HepG2 (cell line): ENCODE results near the gene BICRAL. TPM values are rescaled to one million over a fixed set of nuclear protein-coding genes. Genes with fewer than 3 reads are reported as not detected.

Experiments
- ADNP ChIP-seq: sonication (generic); formaldehyde crosslinking; IDR thresholded peaks from 2 replicates; pipeline ENCODE4 v1.4.0; 2020; ENCODE audit warnings: missing genetic modification reagents
- EEA1 ChIP-seq: sonication (generic); formaldehyde crosslinking; IDR thresholded peaks from 2 replicates; pipeline ENCODE4 v1.5.1; 2020; ENCODE audit warnings: mild to moderate bottlenecking, missing genetic modification reagents, borderline replicate concordance
- FOXK2 ChIP-seq: fragments of 450-650 bp; IDR thresholded peaks from 2 replicates; pipeline ENCODE4 v1.6.1; 2016
- GTF3A ChIP-seq: sonication (generic); formaldehyde crosslinking; conservative IDR thresholded peaks from 2 replicates; pipeline ENCODE4 v1.4.0; 2020; ENCODE audit warnings: mild to moderate bottlenecking, missing genetic modification reagents
- HBP1 ChIP-seq: IDR thresholded peaks from 2 replicates; pipeline ENCODE4 v1.6.1; 2016; ENCODE audit warnings: low read depth, control low read depth
- HINFP ChIP-seq: sonication (generic); formaldehyde crosslinking; IDR thresholded peaks from 2 replicates; pipeline ENCODE4 v1.4.0; 2020; ENCODE audit warnings: low read depth, mild to moderate bottlenecking, missing genetic modification reagents
- HMG20B ChIP-seq: conservative IDR thresholded peaks from 2 replicates; pipeline ENCODE4 v1.6.1; 2016; ENCODE audit warnings: missing genetic modification reagents, missing compliant biosample characterization
- HMGXB4 ChIP-seq, 2 experiments: sonication (generic) in 1 of 2; formaldehyde crosslinking in 1 of 2; IDR thresholded peaks; 2 replicates each; pipeline versions ENCODE4 v1.4.0 to v1.6.1; 2018 to 2020; ENCODE audit warnings: missing genetic modification reagents in 2 of 2, borderline replicate concordance in 1 of 2, low read depth in 1 of 2, mild to moderate bottlenecking in 1 of 2, missing biosample characterization in 1 of 2
- JUN ChIP-seq: sonication (generic); formaldehyde crosslinking; IDR thresholded peaks from 2 replicates; pipeline ENCODE4 v1.4.0; 2020; ENCODE audit warnings: mild to moderate bottlenecking, missing genetic modification reagents
- KLF16 ChIP-seq, 2 experiments: sonication (generic) in 1 of 2; formaldehyde crosslinking in 1 of 2; IDR thresholded peaks; 2 replicates each; pipeline versions ENCODE4 v1.6.1 to v1.8.0; 2016 to 2023; ENCODE audit warnings: missing genetic modification reagents in 2 of 2, missing compliant biosample characterization in 1 of 2
- MTF1 ChIP-seq: sonication (generic); formaldehyde crosslinking; IDR thresholded peaks from 2 replicates; pipeline ENCODE4 v1.5.0; 2020; ENCODE audit warnings: missing genetic modification reagents
- PHF5A ChIP-seq: IDR thresholded peaks from one replicate; pipeline ENCODE4 v1.6.1; 2018; ENCODE audit warnings: low read depth, missing genetic modification reagents; ENCODE audit not compliant: unreplicated experiment
- POGK ChIP-seq: sonication (generic); formaldehyde crosslinking; conservative IDR thresholded peaks from 2 replicates; pipeline ENCODE4 v1.8.0; 2022; ENCODE audit warnings: mild to moderate bottlenecking, moderate library complexity, missing genetic modification reagents
- RNF2 ChIP-seq: fragments of 450-650 bp; conservative IDR thresholded peaks from 2 replicates; pipeline ENCODE4 v1.6.1; 2016; ENCODE audit warnings: low read depth
- SP4 ChIP-seq: sonication (generic); formaldehyde crosslinking; IDR thresholded peaks from 2 replicates; pipeline ENCODE4 v1.8.1; 2023; ENCODE audit warnings: mild to moderate bottlenecking, missing genetic modification reagents
- SRF ChIP-seq: IDR thresholded peaks from 2 replicates; pipeline ENCODE4 v1.6.1; 2011; ENCODE audit warnings: mild to moderate bottlenecking, low read depth, low read length, moderate library complexity
- ZHX1 ChIP-seq: sonication (generic); formaldehyde crosslinking; IDR thresholded peaks from 2 replicates; pipeline ENCODE4 v1.8.1; 2022; ENCODE audit warnings: low read depth, mild to moderate bottlenecking, missing genetic modification reagents
- ZNF263 ChIP-seq: sonication (generic); formaldehyde crosslinking; IDR thresholded peaks from 2 replicates; pipeline ENCODE4 v1.4.0; 2020; ENCODE audit warnings: missing genetic modification reagents
- ZNF709 ChIP-seq: sonication (generic); formaldehyde crosslinking; IDR thresholded peaks from 2 replicates; pipeline ENCODE4 v1.5.0; 2020; ENCODE audit warnings: mild to moderate bottlenecking, missing genetic modification reagents
- ZSCAN29 ChIP-seq: sonication (generic); formaldehyde crosslinking; conservative IDR thresholded peaks from 2 replicates; pipeline ENCODE4 v1.4.0; 2020; ENCODE audit warnings: mild to moderate bottlenecking, missing genetic modification reagents
- polyA plus RNA-seq, 8 experiments: library from polyadenylated mRNA; depleted of rRNA in 3 of 8; stranded (reverse) in 7 of 8; unstranded in 1 of 8; fragments of >200 nt; fragmentation: Illumina TruSeq in 4 of 8; extraction: Trizol in 4 of 8; gene quantifications; 2 replicates each; pipeline versions ENCODE4 v1.2.1 to v1.2.3, GENCODE V29; 2011 to 2016; ENCODE audit warnings: low read depth in 4 of 8, missing spikeins in 1 of 8, mixed read lengths in 1 of 8; ENCODE audit not compliant: insufficient read depth in 1 of 8
- total RNA-seq, 5 experiments: library from RNA; depleted of rRNA; stranded (reverse); fragments of >200 nt; fragmentation: Illumina TruSeq; extraction: Trizol; gene quantifications; 2 replicates each; pipeline ENCODE4 v1.2.3, GENCODE V29; 2016; ENCODE audit warnings: low read depth in 1 of 5

The BICRAL gene
- total and polyA plus RNA-seq, 2 of the 13 experiments (the other 11 are each of a cell fraction or from before 2014, with no cell fraction given), result 5.0 to 13.5 TPM

- TF ChIP-seq HMGXB4 (CRISPR knock-in tag; IDR thresholded peaks at IDR 0.05; ENCODE audit: borderline replicate concordance in 1 of 2, low read depth in 1 of 2), result 0 out of 4 replicates have a peak, but pooled peaks of 1 of the 2 experiments have one; percentile 43
- 0 out of 2 replicates have a peak, but pooled peaks have one; percentile 58 for TF ChIP-seq ZHX1
- TF ChIP-seq POGK (CRISPR knock-in tag), result peak; percentile 61; the same call in 1 of the 2 replicates
- peak; percentile 94 for TF ChIP-seq ADNP (CRISPR knock-in tag)
- TF ChIP-seq SP4 (CRISPR knock-in tag), result no peak
- peak; percentile 56; the same call in 1 of the 2 replicates for TF ChIP-seq HINFP (CRISPR knock-in tag)
- TF ChIP-seq EEA1 (CRISPR knock-in tag), result no peak
- no peak for TF ChIP-seq RNF2
- no peak for TF ChIP-seq GTF3A (CRISPR knock-in tag)
- TF ChIP-seq HMG20B (CRISPR knock-in tag), result 0 out of 2 replicates have a peak, but pooled peaks have one; percentile 47
- TF ChIP-seq JUN (CRISPR knock-in tag), result peak; percentile 57; the same call in 1 of the 2 replicates
- peak; percentile 77 for TF ChIP-seq ZSCAN29
- peak; percentile 74 for TF ChIP-seq PHF5A (CRISPR knock-in tag)
- TF ChIP-seq ZNF263 (CRISPR knock-in tag), result 0 out of 2 replicates have a peak, but pooled peaks have one; percentile 14
- peak in 1 of 2 experiments; percentile 48; a peak in 1 of 4 replicates for TF ChIP-seq KLF16 (CRISPR knock-in tag; IDR thresholded peaks at IDR 0.05)
- no peak for TF ChIP-seq ZNF709 (CRISPR knock-in tag)
- peak; percentile 15; the same call in 1 of the 2 replicates for TF ChIP-seq SRF
- TF ChIP-seq HBP1 (CRISPR knock-in tag), result 0 out of 2 replicates have a peak, but pooled peaks have one; percentile 41
- TF ChIP-seq FOXK2, result peak; percentile 45; the same call in 1 of the 2 replicates
- no peak for TF ChIP-seq MTF1 (CRISPR knock-in tag)
These were observed 63.5 kb downstream of the BICRAL start (continued) for GRCh38 chr6:42845327-42845694.
